WI38 (cell line): Measurements from ENCODE around the gene ST6GALNAC3.

Experiments
- H3K4me3 ChIP-seq: 2 replicates; pipeline ENCODE4 v1.5.1; 2011; ENCODE audit warnings: low read depth, mild to moderate bottlenecking, control low read depth, low read length
- CTCF ChIP-seq: IDR thresholded peaks from 2 replicates; pipeline ENCODE4 v1.5.1; 2012; ENCODE audit warnings: low read depth, mild to moderate bottlenecking, control low read depth, low read length

Gene ST6GALNAC3

GRCh38 chr1:76141929-76142328 is 67.4 kb downstream of the ST6GALNAC3 start:
- TF ChIP-seq CTCF = no peak
- no peak overlapping the region for H3K4me3 ChIP-seq

GRCh38 chr1:76142771-76143540 is 68.4 kb downstream of the ST6GALNAC3 start:
- no peak overlapping the region for H3K4me3 ChIP-seq
- TF ChIP-seq CTCF = no peak

GRCh38 chr1:76144247-76144646 is 69.7 kb downstream of the ST6GALNAC3 start:
- H3K4me3 ChIP-seq = no peak overlapping the region
- TF ChIP-seq CTCF = no peak

- no peak overlapping the region for H3K4me3 ChIP-seq
- no peak for TF ChIP-seq CTCF
Observed at GRCh38 chr1:76145332-76145731, 70.8 kb downstream of the ST6GALNAC3 start.

GRCh38 chr1:76146184-76146583 is 71.6 kb downstream of the ST6GALNAC3 start:
- TF ChIP-seq CTCF = no peak
- no peak overlapping the region for H3K4me3 ChIP-seq

- H3K4me3 ChIP-seq = no peak overlapping the region
- no peak for TF ChIP-seq CTCF
Observed at GRCh38 chr1:76147917-76148316, 73.4 kb downstream of the ST6GALNAC3 start.

- H3K4me3 ChIP-seq = no peak overlapping the region
- no peak for TF ChIP-seq CTCF
Observed at GRCh38 chr1:76148460-76148859, 73.9 kb downstream of the ST6GALNAC3 start.
